ENCODE data around the gene MYO18B. TPM values are rescaled to one million over a fixed set of nuclear protein-coding genes. Genes with fewer than 3 reads are reported as not detected.

Gene MYO18B
- total RNA-seq, 2 donors from 2014 or later, result 0.03 TPM; not detected in 1

DNA sequence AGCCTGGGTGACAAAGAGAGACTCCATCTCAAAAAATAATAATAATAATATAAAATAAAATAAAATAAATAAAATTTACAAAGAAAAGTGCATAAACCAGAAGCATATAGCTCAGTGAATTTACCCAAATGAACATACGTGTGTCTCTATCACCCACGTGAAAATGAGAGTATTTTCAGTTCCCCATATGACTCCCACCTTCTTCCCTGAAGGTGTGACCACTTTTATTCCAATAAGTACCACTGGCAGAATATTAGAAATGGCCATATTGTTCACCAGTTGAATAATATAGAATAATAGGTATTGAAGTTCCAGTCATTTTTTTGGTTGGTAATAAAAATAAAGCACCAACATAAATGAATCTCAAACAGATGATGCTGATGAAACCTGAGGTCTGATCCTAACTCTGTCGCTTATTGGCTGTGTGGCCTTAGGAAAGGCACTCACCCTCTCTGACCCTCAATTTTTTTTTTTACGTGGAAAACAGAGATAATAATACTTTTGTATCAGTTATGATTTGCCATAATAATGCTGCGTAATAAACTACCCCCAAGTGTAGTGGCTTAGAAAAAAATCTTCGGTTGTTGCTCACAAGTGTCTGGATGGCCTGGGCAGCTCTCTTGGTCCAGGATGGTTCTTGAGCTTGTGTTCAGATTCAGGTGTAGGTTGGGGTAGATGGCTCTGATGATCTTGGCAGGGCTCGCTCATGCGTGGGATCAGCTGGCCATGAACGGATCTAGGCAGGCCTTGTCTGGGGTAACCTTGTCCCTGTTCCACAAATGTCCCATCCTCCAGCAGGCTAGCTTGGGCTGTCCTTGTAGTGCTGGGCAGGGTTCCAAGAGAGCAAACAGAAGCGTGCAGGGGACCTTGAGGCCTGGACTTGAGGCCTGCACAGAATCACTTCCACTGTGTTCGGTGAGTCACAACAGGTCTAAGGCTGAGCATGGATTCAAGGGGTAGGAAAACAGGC, 88.1 kb downstream of the MYO18B start:
- intact Hi-C loops (cut with DNase I, micrococcal nuclease), result no loop called here
- no peak for DNase-seq

DNA sequence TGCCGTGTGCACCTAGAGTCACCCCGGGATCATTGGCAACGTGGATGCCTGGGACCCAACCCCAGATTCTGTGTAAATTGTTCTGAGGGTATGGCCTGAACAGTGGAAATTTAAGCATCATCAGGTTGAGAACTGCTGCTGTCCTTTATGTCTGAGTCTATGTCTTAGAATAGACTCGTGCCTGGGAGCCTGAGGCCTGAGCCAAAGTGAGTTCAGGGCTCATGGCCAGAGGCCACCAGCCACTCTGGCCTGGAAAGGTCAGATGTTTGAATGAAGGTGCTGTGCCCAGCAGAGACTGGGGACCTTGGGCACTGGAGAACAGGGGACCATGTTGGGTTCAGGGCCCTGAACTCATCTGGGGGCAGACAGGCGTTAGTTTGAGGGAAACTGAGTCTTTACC, 91.1 kb downstream of the MYO18B start:
- intact Hi-C loops (cut with DNase I, micrococcal nuclease), result no loop called here
- ATAC-seq (no peak), DNase-seq (no peak)

More for the DNA sequence above, 88.1 kb downstream of the MYO18B start:
- no peak for ATAC-seq

DNA sequence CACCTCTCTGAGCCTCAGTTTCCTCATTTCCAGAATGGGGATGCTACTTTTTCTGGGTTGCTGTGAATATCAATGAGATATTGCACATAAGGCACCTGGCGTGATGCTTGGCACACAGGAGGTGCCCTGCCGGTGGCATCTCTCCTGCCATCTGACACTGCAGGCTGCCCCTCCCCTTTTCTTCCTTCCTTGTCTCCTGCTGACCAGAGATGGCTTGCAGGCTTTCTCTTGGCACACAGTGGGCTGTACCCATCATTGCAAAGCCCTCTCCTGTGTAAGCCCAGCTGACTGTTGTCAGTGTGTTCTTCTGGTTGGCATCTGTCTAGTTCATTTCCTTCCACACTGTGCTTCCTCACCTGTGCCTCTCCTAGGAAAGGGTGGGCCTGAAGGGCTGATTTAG, 91.7 kb downstream of the MYO18B start:
- DNase-seq, result no peak
- ATAC-seq, result no peak
- intact Hi-C loops (cut with DNase I, micrococcal nuclease), result no loop called here

DNA sequence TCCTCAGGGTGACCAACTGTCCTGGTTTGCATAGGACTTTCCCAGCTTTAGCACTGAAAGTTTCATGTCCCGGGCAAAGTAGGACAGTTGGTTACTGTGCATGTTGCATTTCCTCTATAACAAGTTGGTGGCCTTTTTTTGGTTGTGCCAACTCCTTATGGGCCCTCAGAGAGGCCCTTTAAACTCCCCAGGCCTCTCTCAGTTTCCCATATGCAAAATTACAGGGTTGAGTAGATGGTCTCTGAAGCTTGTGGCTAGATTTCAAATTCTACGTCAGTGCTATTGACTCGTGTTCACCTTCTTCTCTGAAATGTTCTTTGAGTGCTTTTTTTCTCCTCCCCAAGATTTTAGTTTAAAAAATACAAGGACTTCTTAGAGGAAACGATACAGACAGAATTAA, 92.5 kb downstream of the MYO18B start:
- DNase-seq (no peak), ATAC-seq (no peak)
- intact Hi-C loops (cut with DNase I, micrococcal nuclease), result no loop called here

DNA sequence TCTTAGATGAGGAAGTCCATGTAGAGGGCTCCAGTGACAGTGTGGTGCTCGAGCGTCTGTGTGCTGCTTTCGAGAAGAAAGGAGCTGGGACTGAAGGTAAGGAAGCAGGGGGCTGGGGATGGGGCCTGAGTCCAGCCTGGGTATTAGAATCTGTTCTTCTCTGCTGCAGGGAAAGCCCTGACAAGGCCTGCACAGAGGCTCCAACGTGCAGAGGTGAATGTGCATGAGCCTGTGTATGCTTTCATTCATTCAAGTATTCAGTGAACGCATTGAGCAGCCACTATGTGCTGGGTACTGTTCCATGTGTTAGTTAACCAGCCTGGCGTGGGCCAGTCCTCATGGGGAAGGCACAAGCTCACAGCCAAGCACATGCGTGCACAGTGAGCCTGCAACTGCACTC, 93.4 kb downstream of the MYO18B start:
- intact Hi-C loops (cut with DNase I, micrococcal nuclease), result no loop called here
- ATAC-seq, result no peak
- no peak for DNase-seq

- intact Hi-C loops (cut with DNase I, micrococcal nuclease), result no loop called here
Measured at GRCh38 chr22:25837288-25837900, 95.4 kb downstream of the MYO18B start.

DNA sequence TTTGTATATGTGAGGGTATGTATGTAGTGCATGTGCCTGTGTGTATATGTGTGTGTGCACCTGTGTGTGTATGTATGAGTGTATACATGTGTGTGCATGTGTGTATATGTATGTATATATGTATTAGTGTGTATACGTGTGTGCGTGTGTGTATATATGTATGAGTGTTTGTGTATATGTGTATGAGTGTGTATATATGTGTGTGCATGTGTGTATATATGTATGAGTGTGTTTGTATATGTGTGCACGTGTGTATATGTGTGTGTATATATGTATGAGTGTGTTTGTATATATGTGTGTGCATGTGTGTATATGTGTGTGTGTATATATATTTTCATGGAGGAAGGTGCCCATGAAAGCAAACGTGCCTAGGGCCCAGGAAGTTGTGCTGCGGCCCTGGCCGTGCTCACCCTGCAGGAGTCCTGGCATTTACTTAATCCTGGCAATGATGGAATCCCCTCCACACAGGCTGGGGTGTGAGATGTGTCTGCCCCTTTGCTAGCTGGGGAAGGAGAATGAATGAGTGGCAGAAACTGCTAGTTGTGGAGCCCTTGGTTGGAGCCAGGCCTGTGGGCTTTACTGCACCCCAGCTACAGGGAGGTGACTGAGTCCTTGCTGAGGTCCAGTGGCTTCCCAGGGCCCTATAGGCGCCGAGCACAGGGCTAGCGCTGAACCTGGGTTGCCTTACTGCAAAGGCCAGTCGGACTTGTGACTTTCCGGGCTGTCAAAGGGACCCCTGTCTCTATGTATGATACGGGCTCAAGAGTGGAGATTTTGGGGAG, 97.2 kb downstream of the MYO18B start:
- intact Hi-C loops (cut with DNase I, micrococcal nuclease), result no loop called here
- DNase-seq (no peak), ATAC-seq (no peak)

More at GRCh38 chr22:25837288-25837900, 95.4 kb downstream of the MYO18B start:
- ATAC-seq (no peak), DNase-seq (no peak)

- ATAC-seq, result no peak
- intact Hi-C loops (cut with DNase I, micrococcal nuclease), result no loop called here
- no peak for DNase-seq
Measured at GRCh38 chr22:25839755-25840154, 97.8 kb downstream of the MYO18B start.

GRCh38 chr22:25840167-25840566, 98.2 kb downstream of the MYO18B start:
- ATAC-seq, result no peak
- intact Hi-C loops (cut with DNase I, micrococcal nuclease), result no loop called here
- no peak for DNase-seq

DNA sequence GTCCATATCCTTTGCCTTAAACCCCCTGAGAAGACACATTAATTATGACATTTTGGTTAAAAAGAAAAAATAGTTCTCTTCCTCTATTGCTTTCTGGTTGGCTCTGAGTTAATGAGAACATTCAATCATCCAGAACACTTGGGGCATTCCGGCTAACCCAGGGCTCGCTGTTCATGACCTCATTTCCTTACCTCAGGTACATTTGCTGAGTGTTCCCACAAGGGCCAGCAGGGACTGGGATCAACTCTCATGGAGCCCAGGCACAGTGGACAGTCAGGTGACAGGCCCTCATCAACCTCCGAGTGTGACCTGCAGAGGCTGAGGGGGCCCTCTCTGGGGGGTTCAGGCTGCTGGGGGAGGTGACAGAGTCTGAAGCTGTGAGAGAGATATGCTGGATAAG, 98.9 kb downstream of the MYO18B start:
- ATAC-seq, result no peak
- intact Hi-C loops (cut with DNase I, micrococcal nuclease), result no loop called here

DNA sequence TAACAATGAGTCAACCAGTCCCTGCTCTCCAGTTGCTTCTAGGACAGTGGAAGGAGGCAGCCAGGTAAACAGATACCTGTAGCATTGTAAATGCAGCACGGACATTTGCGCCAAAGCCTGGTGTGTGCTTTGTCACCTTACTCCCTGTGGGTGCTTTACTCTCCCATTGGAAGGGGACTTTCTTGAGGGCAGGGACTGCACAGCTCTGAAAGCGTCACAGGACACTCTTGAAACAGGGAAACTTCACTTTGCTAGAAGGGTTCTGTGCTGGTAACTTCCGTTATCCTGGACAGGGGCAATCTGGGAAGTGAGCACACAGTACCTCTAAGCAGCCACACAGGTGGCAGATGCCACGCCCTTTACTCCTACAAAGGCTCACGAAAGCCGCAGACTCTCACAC, 99.8 kb downstream of the MYO18B start:
- DNase-seq (no peak), ATAC-seq (no peak)
- intact Hi-C loops (cut with DNase I, micrococcal nuclease), result no loop called here

More for the DNA sequence above, 98.9 kb downstream of the MYO18B start:
- no peak for DNase-seq

DNA sequence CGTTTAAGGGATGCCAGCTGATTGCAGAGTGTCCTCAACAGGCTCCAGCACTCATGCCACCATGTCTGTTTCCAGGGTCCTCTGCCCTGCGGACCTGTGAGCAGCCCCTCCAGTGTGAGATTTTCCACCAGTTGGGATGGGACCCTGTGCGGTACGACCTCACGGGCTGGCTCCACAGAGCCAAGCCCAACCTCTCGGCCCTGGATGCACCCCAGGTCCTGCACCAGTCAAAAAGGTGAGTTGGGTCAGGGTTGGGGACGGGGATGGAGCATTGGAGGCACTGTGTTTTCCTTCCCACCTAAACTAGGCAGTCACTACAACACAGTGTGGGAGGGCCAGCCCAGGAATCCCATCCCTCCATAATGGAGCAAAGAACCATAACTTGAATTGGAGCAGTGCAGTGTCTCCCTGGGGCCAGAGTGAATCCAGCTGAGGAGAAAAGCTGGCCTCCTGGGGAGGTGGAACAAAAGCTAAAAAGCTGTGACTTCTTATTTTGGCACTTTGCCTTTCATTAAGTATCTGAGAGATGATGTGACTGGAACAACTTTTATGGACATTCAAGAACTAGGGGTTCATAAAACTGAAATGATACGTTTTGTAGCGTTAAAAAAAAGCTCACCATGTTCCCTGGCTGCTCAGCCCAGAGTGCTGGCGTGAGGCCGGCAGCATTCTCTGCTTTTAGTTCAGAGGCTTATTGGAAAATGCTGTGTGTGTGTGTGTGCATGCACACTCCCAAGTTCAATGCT, 101.8 kb downstream of the MYO18B start:
- no peak for ATAC-seq
- intact Hi-C loops (cut with DNase I, micrococcal nuclease), result no loop called here

DNA sequence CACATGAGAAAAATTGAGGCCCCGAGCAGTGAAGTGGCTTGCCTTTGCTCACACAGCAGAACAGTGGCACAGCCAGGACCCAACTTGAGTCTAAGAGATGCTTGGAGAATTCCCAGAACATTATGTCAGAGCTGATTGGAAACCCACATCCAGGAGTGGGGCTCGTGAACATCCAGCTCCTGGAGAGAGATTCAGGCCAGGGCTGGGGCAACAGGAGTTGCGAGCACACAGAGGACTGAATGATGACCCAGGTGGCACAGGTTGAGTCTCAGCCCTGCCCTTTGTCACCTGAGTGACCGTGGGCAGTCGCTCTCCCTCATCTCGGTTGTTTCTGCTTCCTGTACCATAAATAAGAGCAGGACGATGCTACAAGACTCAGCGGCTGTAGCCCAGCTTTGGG, 102.6 kb downstream of the MYO18B start:
- intact Hi-C loops (cut with DNase I, micrococcal nuclease), result no loop called here
- no peak for ATAC-seq

More for the DNA sequence above, 101.8 kb downstream of the MYO18B start:
- no peak for DNase-seq

DNA sequence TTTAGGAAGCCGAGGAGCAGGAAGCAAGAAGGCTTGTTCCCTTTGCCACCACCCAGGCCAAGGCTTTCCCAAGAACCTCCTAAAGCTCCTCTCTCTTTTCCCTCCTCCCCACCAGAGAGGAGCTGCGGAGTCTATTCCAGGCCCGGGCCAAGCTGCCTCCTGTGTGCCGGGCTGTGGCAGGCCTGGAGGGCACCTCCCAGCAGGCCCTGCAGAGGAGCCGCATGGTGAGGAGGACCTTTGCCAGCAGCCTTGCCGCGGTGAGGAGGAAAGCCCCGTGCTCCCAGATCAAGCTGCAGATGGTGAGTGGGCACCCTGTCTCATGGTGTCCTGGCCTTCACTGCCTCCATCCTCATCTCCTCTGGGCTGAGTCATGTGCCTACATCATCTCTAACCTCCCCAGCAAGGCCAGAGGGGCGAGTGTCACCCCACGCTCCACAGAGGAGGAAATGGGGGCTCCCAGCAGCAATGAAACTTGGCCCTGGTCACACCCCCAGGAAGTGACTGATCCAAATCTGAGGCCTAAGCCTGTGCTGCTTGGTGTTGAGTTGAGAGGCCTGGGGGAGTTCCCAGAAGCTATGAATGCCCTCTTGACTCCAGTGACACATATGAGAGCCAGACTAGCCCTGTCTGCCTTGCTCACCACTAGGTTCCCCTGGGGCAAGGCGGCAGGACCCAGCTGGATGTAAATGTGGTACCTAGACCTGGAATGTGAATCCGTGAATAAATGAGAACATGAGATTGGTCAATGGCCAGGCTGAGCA, 104.2 kb downstream of the MYO18B start:
- no peak for ATAC-seq
- intact Hi-C loops (cut with DNase I, micrococcal nuclease), result no loop called here
- DNase-seq, result no peak

More for the DNA sequence above, 102.6 kb downstream of the MYO18B start:
- DNase-seq, result no peak

GRCh38 chr22:25847451-25847850, 105.5 kb downstream of the MYO18B start:
- intact Hi-C loops (cut with DNase I, micrococcal nuclease), result no loop called here
- ATAC-seq (no peak), DNase-seq (no peak)

DNA sequence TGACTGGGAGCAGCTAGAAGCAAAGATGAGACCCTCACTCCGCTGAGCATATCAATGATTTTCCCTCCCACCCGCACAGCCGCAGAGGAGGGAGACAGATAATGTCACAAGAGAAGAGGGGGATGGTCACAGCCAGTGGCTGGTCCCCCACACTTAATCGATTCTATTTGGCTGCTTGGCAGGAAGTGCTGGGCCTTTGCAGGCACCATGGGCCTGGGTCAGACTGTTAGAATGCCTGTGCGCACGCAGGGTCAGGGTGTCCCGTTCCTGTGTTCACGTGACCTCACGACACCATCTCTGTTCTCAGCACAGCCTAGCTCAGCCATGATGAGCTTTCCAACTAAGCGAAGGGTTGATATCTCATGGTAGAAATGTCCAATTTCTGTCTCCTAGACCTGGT, 107.0 kb downstream of the MYO18B start:
- DNase-seq (no peak), ATAC-seq (no peak)
- intact Hi-C loops (cut with DNase I, micrococcal nuclease), result no loop called here

DNA sequence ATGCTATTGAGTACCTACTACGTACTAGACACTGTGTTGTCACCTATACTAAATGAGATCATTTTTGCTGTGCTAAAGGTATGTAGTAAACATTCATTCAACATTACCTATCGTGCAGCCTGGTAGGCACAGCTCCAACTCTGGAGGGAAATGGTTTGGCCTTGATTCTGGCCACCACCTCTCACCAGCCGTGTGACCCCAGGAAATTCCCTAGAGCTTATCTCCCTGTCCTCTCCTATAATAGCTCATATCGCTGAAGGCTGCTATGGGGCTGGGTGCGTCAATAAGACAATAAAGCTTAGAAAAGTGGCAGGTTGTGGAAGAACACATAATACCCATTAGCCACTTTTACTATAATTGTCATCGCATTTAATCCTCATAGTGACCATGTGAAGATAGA, 107.5 kb downstream of the MYO18B start:
- no peak for DNase-seq
- intact Hi-C loops (cut with DNase I, micrococcal nuclease), result no loop called here
- no peak for ATAC-seq

GRCh38 chr22:25852223-25852622, 110.2 kb downstream of the MYO18B start:
- ATAC-seq, result no peak
- intact Hi-C loops (cut with DNase I, micrococcal nuclease), result no loop called here
- no peak for DNase-seq
